ENCODE data around the gene IPO8.
A peak's percentile ranks its signal among the peaks of the same experiment; 100 is the strongest.

IPO8 gene

DNA sequence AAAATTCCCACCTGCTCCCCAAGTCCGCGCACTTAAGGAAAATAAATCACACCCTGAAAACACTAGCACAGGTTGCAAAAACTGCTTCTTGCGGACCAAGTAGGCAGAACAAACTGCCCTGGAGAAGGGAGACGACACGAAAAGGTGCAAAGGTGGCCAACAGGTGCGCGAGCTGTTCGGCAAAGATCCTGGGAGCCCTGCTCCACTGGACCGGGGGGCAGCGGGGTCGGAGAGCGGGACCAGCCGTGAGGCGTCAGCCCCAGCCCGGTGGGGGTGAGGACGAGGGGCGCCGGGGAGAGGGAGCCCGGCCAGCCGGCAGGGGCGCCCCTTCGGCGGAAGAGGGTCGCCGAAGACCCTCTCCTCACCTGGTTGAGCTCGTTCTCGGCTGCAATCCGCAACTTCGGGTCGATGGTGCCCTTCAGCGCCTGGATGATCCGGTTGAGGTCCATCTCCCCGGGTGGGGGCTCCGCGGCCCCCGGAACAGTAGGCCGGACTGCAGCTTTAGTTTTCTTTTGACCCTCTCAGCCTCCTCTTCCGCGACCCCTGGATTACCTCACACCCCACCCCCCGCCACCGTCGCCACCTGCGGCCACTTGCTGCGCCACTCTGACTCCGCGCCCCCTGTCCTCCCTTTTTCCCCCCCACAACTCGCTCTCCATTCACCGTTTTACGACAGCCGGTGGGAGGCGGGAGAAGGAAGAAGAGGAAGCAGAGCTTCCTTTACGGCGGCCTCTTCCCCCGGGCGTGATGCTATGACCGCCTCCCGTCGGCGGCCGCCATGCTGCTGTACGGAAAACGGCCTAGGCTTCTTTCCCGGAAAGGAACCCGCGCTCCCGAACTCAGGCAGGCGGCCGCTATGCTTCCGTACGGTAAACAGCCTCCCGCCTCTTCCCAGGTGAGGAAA, at the start of gene IPO8:
IPO8 (minus strand) TSS at position 671 of the 904 bp plus-strand sequence; CDS start at position 449, 222 bp downstream.
- no peak for FAIRE-seq

DNA sequence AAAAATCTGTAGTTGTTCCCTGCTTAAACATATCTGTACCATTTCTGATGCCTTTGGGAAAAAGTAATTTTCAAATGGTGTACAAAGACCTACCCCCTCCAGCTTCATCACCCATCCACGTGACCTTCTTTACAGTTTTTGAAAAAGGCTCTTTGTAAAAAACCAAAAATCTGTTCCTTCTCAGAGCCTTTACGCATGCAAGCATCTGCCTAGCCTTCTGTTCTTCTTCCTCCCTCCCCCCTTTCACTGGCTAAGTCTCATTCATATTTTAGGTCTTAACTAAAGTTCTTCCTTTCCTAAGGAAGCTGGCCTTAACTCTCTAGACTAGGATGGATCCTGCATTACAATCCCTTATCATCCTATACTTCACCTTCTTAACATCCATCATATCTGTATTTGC, 48.7 kb upstream of the IPO8 start:
- no peak for FAIRE-seq

DNA sequence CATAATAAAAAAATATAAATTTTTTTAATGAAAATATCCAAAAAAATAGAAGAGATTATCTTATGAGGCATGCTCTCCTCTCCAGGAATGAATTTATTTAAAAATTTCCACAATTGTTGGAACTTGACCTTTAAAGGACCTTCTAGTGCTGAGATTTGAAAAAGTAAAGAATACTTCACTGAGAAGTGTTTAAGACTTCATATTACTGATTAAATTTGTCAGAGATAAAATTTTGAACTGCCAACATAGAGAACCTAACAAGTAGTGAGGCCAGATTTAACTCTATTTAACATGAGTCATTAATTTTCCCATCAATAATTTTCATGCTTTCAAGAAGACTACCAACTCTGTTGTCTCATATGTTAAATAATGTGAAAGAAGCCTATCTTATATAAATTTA, 44.6 kb upstream of the IPO8 start:
- FAIRE-seq: no peak

DNA sequence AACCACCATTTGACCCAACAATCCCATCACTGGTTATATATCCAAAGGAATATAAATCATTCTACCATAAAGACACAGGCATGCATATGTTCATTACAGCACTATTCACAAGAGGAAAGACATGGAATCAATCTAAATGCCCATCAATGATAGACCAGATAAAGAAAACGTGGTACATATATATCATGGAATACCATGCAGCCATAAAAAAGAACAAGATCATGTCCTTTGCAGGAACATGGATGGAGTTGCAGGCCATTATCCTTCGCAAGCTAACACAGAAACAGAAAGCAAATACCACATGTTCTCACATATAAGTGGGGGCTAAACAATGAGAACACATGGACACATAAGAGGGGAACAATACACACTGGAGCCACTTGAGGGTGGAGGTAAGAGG, 43.4 kb upstream of the IPO8 start:
- FAIRE-seq: no peak

DNA sequence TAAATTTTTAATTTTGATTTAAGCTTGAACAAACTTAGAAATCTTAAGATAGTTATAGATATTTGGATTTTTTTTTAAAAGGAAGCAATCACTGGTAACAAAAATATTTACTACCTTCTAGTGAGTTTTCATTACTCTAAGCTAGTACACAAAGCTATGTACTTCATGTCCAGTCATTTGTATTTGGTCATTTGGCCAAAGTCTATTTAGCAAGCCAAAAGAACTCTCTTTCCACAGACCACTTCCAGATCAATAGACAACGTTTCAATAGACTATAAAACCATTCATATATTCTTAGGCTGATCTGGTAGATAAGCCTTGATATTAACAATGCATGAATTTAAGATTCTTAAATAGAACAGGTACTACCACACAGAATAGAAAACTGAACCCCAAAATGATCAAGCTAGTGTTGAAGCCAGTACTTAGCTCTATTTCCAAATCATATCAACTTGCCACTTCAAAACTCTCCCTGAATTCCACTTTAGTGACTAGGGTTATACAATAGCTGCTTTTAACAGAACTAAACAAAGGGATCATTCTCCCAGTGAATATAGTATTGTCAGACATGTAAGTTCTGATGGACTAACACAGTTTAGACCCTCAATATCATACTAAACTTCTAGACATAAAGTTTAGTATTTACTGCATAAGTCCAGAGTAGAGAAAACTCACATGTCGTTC, 37.4 kb upstream of the IPO8 start:
- FAIRE-seq: no peak

DNA sequence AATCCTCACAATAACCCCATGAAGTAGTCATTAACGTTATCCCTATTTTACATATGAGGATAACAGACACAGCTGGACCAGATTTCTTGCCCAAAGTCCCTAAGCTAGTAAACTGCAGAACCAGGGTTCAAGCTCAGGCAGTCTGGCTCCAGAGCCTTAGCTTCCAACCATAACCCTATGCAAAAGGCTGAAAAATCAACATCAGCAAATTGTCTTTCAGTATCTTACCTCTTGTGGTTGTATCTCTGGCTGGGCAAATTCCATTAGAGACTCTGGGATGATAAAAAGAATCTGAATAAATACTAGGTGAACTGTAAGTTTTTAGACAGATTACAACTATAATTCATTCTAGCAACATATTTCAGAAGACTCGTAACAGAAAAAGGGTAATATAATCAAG, 34.3 kb upstream of the IPO8 start:
- FAIRE-seq: no peak

DNA sequence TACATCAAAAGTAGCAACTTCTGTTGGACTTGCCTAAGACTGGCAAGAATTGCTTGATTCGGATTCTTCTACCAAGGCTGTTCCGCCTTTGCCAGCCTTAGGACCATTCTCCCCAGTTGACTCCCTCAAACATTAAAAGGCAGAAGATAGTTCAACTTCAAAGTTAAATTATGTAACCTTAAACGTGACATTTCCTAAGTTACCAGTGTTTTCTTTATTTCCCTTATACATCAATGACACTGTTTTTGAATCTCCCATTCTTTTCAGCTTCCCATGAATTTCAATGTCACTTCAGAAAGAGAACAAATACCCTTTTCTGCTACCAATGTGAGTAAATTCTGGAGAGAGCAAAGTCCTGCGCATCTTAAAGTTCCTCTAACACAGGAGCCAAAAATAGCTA, 33.9 kb upstream of the IPO8 start:
- FAIRE-seq: no peak

DNA sequence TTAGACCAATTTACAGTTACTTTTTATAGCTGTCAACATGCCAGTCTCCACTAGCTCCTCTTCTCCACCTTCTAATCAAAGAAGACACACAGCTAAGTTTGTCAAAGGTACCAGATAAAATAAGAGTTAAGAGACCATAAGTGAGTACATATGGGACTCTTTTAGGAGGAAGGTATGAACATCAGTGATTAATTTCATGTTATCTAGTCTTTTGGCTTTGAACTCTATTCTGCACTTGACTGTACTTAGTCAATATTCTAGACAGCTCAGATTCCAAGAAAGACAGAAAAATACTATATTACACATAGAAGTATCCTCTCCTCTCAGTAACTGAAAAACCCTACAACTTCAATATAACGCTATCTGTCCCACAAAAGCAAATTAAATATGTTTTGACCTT, 31.0 kb upstream of the IPO8 start:
- FAIRE-seq: no peak

DNA sequence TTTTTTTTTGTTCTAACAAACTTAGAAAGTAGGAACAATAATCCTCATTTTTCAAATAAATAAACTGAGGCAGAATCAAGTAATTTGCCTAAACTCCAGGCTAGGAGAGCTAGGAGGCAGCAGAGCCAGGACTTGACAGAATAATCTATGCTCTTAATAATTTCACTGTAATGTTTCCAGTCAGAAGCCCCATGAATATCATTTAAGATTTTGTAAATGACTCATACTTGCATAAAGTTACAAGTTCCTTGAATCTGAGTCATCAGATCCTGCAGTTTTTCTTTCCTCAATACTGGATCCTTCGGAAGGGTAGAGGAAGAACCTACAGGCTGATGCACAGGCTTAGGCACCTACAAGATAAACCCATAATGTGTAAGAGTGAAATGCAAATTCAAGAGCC, 30.1 kb upstream of the IPO8 start:
- no peak for FAIRE-seq

DNA sequence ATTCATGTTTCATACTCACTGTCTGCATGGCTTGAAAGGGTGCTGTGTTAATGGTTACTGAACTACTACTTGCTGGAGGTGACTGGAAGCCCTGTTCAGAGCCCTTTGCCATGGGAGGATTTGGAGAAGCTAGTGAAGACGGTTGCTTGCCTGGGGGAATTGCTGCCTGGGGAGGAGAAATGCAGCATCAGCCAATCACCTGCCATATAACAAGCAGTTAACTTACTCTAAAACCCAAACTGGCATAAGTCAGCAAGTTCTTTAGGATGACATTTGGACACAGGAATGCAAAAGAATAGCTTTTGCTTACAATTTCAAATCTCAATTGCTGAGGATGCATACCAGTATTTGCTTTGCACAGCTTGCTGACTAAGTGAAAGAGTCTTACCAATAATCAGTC, 23.4 kb upstream of the IPO8 start:
- no peak for FAIRE-seq

DNA sequence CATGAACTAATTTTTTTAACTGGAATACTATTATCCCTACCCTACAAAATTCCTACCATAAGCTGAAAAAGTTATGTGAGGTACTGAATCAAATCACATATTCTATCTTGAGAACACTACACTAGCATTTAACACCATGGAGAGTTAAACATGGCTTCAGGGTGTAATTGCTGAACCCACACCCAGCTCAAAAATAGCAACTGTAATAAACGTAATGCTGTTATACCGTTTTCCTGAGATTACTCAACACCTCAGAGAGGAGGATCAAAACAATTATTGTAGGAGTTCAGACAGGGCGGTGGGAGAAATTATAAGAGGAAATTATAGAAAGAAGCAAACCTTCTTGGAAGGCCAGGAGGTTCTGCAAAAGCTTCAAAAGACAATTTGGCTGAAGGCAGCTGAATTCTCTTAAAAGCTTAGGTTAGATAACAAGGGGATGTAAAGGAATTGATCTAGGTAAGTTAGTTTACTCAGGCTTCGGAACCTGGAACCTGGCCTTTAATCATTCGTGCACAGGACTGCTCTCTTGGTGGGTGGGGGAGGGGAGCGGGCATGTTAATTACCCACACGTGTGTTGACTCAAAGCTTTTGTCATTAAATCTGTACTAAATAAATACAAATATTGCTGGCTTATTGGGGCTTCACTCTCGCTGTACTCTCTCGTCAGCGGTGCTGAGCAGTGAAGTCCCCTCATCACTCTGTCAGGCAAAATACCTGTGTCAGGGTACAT, 12.1 kb upstream of the IPO8 start:
- FAIRE-seq: no peak

DNA sequence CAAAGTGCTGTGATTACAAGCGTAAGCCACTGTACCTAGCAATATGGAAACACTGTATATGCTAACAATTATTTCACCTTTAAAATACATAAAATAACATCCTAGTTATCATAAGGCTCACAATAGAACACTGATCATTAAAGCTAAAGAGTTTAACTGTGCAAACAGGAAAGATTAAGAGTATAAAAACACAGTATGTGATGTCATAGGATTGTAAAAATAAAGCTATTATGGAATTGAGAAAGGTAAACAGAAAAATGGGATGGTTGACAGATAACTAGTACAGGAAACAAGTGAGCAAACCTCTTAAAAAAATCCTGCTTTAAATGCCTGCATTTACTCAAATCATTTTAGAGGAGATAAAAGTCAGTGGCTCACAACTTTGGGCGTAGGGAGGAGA, 10.8 kb upstream of the IPO8 start:
- peak; percentile 92 for FAIRE-seq

DNA sequence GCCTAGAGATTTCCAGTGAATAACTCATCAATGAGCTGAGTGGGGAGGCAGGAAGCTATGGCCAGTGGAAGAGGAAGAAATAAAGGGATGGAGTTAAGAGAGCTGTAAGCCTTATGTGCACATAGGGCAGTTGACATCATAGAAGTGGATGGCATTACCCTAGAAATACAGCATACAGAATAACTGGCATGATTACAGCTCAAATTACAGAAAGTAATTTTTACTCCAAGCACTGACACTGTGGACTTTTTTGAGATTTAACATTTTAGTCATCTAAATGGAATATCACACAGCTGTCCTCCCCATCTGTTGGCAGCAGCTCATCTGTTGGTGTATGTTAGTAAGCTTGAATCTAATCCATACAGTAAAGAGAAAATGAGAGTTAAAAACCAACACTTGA, 5.4 kb upstream of the IPO8 start:
- no peak for FAIRE-seq

DNA sequence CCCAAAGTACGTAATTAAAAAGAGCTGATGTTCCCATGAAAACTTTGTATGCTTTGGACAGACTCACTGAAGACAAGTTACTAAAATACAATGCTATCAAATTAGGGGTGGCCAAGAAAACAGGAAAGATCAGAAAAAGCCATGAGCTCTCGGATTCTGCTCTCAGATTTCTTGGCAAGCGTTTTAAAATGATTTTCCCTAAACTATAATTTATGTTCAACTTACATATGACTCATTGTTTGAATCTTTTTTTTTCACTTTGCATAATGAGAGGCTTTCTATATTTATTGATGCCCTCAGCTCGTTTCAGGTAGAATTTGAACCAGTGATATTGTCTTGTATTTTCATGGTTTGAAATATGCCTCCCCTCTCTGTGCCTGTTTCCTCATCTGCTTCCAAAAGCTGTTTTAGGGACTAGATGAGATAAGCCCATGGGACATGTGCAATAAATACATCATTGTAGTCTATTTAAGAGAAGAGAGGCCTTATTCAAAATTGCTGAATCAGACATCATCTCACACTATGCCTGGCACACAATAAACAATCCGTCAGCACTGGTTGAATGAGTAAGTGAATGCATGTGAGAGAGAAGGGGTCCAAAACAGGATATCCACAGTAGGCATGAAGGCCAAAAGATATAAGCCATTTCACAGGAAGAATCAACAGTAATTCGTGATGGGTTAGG, 4.7 kb upstream of the IPO8 start:
- FAIRE-seq: no peak

DNA sequence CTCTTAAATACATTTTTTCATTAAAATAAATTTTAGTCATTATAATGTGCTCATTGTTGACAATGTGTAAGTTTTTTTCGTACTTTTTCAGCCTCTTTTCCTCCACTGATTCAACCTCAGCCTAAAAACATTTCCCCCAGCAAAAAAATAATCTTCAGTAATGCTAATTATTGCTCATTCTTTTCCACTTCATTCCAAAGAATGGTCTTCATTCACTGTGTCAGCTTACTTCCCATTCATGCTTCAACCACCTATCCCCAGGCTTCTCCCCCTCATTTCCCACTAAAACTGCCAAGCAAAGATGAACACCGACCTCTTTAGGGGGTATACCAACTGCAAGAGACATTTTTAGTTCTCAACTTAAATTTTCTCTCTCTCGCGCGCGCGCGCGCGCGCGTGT, 2.7 kb upstream of the IPO8 start:
- no peak for FAIRE-seq

DNA sequence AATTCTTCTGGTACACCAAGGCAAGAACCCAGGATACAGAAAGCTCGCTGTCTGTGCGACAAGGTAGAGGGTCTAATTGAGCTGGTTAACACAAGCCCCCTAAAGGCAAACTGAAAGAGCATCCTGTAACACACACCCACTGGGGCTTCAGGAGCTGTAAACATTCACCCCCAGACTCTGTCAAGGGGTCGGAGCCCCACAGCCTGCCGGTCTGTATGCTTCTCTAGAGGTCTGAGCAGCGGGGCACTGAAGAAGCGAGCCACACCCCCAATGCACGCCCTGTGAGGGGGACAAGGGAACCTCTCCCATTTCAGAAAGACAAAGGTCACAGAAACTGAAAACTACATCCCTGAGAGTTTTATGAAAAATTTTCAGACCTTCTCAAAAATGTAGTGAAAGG, 1.3 kb upstream of the IPO8 start:
- no peak for FAIRE-seq

DNA sequence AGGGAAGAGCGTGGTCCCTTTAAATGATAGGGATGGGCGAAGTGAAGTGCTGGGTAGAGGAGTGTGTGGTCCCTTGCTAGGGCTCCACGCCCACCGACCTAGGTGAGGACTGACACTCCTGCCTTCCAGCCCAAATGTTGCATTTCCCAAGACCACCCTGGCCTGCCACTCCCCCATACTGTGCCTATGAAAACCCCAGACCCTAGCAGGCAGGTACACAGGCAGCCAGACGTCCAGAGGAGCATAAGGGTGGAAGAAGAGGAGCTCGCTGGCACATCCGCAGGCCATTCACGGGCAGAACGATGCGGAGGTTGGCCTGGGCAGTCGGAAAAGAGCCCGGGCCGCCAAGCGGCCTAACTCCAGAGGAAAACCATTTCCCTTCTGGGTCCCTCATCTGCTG, 817 bp upstream of the IPO8 start:
- no peak for FAIRE-seq

DNA sequence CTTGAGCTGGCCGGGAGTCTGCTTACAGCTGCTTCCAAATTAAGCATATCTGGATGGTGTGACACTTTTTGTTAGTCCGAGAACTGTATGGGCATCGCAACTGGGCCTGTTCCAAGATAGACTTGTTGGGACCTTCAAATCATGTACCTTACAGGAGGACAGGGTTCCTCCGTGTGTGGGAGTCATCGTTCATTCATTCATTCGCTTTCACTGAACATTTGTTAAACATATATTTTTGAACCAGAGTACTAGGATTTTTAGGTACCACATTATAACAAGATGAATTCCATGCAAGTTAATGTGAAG, 387 bp upstream of the IPO8 start:
- FAIRE-seq: no peak

DNA sequence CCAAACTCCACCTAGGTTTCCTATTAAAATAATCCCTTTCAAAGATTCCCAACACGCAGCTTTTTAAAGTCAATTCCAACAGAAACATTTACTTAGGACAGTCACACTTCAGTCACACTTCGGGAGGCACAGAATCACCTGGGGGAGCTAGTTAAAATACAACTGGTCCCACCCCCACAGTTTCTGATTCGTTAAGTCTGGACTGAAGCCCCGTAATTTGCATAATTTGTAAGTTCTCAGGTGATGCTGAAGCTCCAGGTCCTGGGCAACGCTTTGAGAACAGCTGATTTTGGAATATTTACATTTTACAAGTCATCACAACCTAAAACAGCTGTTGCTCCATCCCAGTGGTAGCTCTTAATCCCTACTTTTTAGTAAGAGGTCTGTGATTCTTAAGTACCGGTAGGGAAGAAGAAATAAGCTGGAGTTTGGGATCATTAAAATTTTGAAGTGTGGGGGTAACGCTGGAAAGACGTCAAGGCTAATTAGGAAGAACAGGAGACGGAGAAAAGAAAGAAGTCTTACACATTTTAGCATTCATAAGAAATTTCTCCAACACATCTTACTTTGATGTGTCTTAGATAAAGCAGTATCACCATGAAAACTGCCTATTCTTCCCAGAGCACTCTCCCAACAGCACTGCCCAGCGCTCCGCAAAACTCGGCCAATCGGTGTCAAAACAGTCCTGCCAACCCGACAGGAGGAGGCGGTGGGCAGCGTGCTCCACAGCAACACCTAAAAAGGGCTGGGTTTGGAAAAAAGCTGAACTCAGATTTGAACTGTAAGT, 1.1 kb downstream of the IPO8 start:
- no peak for FAIRE-seq

DNA sequence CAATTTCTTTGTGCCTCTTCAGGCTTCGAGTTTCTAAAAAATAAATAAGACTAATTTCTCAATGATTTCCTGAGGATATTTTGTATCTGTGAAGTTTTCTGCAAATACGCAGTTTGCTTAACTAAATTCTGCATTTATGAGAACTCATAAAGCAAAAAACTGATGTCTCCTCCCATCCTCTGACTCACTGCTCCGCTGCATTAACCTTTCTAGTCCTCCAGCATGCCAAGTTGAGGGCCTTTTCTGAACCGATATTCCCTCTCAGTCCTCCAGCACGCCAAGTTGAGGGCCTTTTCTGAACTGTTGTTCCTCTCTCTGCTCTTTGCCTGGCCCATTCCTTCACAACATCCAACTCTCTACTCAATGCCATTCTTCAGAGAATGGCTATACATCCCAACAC, 3.2 kb downstream of the IPO8 start:
- FAIRE-seq: no peak

DNA sequence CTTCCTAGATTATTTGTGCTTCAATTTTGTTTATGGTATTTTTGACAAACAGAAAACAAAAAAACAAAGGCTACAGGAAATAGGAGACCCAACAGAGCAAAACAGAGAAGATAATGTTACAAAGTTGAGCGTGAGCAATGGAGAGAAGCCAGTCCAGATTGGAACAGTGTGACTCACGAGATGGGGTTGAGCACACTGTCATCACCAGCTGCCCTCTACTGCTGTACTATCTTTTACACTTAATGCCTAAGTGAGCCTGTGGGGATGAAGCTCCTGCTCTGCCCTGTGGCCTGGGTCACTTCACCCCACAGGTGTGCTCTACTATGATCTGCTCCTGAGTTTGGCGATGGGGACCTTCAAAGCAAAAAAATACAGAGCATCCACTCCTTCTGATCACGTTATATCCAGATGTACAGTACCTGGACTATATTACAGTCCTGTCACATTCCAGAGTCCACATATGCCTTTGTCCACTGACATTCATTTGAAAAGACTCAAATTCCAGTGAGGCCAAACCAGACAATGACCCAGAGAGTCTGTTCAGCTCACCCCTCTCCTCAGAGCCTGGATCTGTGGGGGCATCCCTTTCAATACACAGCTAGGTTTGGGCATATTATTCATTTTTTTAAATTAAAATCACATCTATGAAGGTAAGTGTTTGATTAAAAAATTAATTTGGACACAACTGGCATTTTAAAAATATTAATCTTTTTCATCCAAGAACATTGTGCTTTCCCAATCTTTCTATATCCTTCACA, 4.4 kb downstream of the IPO8 start:
- no peak for FAIRE-seq
